ENCODE measurements around the gene AP3S2. TPM values are rescaled to one million over a fixed set of nuclear protein-coding genes. Genes with fewer than 3 reads are reported as not detected.

The AP3S2 gene
- total and polyA plus RNA-seq, 2 experiments from 2014 or later, result 9.4 to 93.3 TPM

GRCh38 chr15:89841962-89842361 lies 51.8 kb downstream of the AP3S2 start:
- H4K20me1 ChIP-seq (replicated peaks; ENCODE audit: insufficient read depth), result no peaks in the 10 kb centered on the region
- no peak overlapping the region for H3K4me3 Mint-ChIP-seq
- no peaks in the 10 kb centered on the region for H3K9me3 Mint-ChIP-seq
- H3F3A ChIP-seq (replicated peaks; ENCODE audit: low read depth), result no peaks in the 10 kb centered on the region
- no peak overlapping the region for H3K27ac Mint-ChIP-seq
- DNase-seq (ENCODE audit: low spot score) (no peak), ATAC-seq (no peak)
- no peaks in the 10 kb centered on the region for H3K4me1 Mint-ChIP-seq
- no peaks in the 10 kb centered on the region for H3K79me2 ChIP-seq (replicated peaks; ENCODE audit: insufficient read depth)
- TF ChIP-seq ZNF462 (CRISPR knock-in tag; IDR thresholded peaks at IDR 0.05) (no peak), CTCF (conservative IDR thresholded peaks at IDR 0.05; ENCODE audit: low read depth in 2 of 2) (no peak), JUNB (IDR thresholded peaks at IDR 0.05; ENCODE audit: unreplicated experiment) (no peak), STAT1 (IDR thresholded peaks at IDR 0.05; ENCODE audit: unreplicated experiment) (no peak), CREB1 (CRISPR knock-in tag; IDR thresholded peaks at IDR 0.05; ENCODE audit: low read depth) (no peak), EZH2 (IDR thresholded peaks at IDR 0.05; ENCODE audit: low read depth, unreplicated experiment) (no peak), REST (IDR thresholded peaks at IDR 0.05; ENCODE audit: unreplicated experiment) (no peak), NANOG (IDR thresholded peaks at IDR 0.05; ENCODE audit: borderline replicate concordance) (no peak), ZNF114 (CRISPR knock-in tag; IDR thresholded peaks at IDR 0.05) (no peak)
- TF ChIP-seq, protein P1, sequence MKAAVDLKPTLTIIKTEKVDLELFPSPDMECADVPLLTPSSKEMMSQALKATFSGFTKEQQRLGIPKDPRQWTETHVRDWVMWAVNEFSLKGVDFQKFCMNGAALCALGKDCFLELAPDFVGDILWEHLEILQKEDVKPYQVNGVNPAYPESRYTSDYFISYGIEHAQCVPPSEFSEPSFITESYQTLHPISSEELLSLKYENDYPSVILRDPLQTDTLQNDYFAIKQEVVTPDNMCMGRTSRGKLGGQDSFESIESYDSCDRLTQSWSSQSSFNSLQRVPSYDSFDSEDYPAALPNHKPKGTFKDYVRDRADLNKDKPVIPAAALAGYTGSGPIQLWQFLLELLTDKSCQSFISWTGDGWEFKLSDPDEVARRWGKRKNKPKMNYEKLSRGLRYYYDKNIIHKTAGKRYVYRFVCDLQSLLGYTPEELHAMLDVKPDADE (IDR thresholded peaks at IDR 0.05), result no peak
- H3K9me2 ChIP-seq (ENCODE audit: insufficient read depth), result no peaks in the 10 kb centered on the region
- no peak overlapping the region for H3K4me2 ChIP-seq
- H3K27me3 ChIP-seq (ENCODE audit: insufficient read depth), result no peaks in the 10 kb centered on the region
- no peak overlapping the region for H3K4me3 ChIP-seq
- H3K36me3 ChIP-seq (ENCODE audit: insufficient read depth), result 0 out of 2 replicates have a peak, but pooled peaks cover 3% of the 10 kb centered on the region
- no peak overlapping the region for H2AFZ ChIP-seq
- H3K27ac ChIP-seq (ENCODE audit: low read depth), result no peak overlapping the region
- peaks cover under 1% of the 10 kb centered on the region; the same call in 1 of the 3 replicates for H3K36me3 Mint-ChIP-seq (ENCODE audit: low read depth)
- peaks cover 3% of the 10 kb centered on the region for H3K27me3 Mint-ChIP-seq (ENCODE audit: insufficient read depth, low read depth, poor library complexity)
- H3K4me1 ChIP-seq (ENCODE audit: insufficient read depth), result no peaks in the 10 kb centered on the region

Measured in GM23338 (cell line).